Stimulated activated naive CD4-positive, alpha-beta T cell (primary cell): ENCODE results near the gene PRSS2.

Source experiments
- DNase-seq, 6 experiments: peaks; one replicate each; lab custom pipeline; 2025; lab: John Stamatoyannopoulos, UW

PRSS2 gene

GRCh38 chr7:142801601-142802295, 31.0 kb downstream of the PRSS2 start:
- no peak for DNase-seq

DNA sequence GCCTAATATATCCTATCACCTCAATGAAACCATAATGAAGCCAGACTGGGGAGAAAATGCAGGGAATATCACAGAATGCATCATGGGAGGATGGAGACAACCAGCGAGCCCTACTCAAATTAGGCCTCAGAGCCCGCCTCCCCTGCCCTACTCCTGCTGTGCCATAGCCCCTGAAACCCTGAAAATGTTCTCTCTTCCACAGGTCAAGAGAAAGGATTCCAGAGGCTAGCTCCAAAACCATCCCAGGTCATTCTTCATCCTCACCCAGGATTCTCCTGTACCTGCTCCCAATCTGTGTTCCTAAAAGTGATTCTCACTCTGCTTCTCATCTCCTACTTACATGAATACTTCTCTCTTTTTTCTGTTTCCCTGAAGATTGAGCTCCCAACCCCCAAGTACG, 31.5 kb downstream of the PRSS2 start:
- DNase-seq: no peak

DNA sequence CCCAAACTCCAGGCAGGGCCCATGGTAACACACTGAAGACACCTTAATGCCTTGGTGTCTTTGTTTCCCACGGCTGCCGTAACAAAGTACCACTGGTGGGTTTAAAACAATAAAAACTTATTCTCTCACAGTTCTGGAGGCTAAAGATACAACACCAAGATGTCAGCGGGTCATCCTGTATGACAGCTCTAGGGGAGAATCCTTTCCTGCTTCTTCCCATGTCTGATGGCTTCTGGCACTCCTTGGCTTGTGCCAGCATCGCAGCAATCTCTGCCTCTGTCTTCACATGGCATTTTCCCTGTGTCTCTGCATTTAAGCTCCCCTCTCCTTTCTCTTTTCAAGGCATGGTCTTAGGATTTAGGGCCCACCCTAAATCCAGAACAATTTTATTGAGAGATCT, 33.1 kb downstream of the PRSS2 start:
- no peak for DNase-seq

- no peak for DNase-seq
Measured at GRCh38 chr7:142804728-142805207, 34.0 kb downstream of the PRSS2 start.

GRCh38 chr7:142805350-142806021, 34.7 kb downstream of the PRSS2 start:
- DNase-seq: no peak

DNA sequence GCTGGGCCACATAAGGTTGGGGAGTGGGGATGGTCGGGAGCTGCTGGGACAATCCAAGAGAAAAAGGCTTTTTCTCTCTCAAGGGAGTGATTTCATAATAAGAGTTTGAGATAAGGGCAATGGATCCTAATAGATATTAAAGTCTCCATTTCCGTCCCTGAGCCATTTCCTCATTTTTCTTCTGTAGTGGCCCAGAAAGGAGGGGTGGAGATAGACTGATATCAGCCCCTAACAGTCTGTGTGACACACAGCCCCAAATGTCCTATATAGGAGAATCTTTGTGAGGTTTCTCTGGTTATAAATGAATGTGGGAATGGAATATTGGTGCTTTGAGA, 35.2 kb downstream of the PRSS2 start:
- DNase-seq: no peak

DNA sequence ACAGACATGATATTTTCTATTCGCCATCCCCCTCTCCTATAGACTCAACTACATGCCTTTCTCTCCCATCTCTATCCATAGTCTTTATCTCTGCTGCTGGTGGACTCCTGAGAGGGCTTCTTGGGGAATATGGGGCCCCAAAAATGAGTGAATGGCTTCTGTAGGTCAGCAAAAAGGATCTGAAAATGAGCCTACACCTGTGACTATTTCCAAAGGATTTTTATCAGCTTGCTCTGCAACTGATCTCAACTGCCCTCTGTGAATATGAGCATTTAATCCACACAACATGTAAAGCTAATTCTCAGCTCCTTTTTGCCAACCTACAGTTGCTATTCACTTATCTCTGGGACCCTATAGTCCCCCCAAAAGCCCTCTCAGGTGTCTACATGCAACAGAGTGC, 36.2 kb downstream of the PRSS2 start:
- no peak for DNase-seq

DNA sequence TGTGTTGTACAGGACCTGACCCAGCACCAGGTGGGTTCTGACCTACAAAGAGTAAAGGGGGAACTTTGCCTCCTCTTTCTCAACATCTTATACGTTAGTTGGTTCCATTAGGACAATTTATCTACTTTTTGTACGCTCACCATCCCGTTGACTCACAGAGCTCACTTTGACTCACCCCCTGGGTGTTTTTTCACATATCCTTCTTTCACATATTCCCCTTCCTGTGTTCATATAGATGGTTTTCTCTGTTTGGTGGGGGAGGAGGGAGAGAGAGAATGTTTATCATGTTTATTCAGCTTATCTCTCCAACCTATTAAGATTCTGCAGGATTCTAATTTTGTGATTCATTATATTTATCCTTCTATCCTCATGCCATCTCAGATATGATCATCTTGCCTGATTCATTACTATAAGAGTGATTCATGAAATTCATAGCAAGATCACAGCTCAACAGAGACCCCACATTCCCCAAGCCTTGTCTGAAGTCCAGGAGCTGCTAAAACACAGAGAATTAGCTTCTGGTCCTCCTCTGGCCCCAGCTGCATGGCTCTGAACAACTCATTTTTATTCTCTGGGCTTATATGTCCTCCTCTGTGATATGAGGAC, 37.2 kb downstream of the PRSS2 start:
- peak in 2 of 6 experiments; percentile 43 to 52 for DNase-seq

GRCh38 chr7:142808461-142808801, 37.7 kb downstream of the PRSS2 start:
- DNase-seq: no peak

DNA sequence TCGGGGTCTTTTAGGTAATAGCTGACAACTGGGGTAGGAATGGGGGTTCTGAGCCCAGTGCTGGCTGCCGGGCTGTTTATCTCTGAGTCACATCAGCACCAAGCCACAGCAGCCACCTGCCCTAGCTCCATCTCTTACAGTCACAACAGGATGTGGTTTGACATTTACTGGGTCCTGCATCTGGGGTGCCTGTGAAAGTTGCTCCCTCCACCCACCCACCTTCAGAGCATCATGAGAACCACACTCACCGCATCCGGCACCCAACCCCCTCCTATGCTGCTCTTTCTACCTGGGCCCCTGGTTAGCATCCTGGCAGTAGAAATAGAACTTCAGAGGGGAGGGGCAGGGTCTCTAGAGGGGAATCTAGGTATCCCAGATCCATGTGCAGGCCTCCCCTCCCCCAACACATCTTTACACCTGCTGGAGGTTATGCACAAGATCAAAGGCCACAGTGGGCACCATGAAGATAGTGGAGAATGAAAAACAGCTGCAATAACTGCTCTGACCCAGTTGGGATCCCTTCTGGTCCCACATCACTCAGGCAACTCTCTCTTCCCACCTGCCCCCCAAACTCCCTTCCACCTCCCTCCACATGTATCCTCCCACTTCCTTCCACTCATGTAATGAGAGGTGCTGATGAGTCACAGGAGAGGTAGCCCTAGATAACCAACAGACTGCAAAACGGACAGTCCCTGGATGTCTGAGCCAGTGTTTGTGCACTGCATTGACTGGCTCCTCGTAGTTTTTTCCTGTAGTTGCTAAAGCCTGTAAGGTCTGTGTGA, 38.2 kb downstream of the PRSS2 start:
- peak; percentile 89 to 99 (median 95) for DNase-seq

DNA sequence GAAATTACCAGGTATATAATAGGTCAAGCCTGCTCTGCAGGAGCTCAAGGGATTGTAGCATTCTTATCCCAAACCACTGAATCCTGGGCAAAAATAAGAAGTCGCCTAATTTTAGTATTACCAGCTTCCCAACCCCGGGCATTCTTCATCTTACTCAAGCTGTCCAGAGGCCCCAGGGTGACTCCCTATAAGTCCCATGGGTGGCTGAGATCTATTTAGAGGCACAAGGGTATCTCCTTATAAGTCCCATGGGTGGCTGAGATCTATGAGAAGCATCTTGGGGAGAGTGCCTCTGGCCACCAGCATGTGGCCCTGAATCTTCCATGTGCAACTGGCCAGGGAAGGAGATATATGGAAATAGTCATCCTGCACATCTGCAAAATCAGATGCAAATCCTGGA, 38.9 kb downstream of the PRSS2 start:
- DNase-seq: no peak

GRCh38 chr7:142811154-142811737, 40.5 kb downstream of the PRSS2 start:
- peak in 5 of 6 experiments; percentile 29 to 84 (median 67) for DNase-seq

DNA sequence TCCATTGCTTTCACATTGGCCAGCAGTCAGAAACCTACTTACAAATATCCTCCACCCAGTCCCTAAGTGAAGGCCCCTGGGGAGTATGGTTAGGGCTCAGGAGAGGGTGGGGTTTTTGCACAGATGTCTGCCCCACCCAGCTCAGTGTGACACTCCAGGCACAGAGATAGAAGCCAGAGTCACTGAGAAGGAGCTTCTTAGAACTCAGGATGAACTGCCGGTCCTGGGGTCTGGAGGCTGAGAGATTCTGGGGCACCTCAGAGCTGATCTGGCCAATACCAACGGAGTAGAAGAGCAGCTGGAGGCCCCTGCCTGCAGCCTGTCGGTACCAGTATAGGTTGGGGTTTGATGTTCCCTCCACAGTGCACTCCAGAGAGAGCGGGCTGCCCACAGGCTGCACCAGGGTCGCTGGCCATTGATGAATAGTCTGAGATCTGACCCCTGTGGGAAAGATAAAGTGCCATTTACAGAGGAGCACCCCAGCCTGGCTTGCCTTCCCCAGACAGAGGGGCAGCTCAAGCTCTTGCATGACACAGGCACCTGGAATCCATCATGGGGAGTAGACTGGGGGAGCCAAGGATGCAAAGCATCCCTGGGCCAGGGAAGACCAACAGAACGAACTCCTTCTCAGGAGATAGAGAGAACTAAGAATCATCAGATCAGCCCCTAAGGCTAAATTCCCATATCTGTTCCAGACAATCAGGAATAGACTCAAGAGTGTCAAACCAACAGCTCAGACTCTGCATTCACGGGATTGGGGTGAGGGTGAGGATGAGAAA, 41.9 kb downstream of the PRSS2 start:
- DNase-seq: no peak

- DNase-seq: no peak
Measured at GRCh38 chr7:142813226-142813625, 42.5 kb downstream of the PRSS2 start.

DNA sequence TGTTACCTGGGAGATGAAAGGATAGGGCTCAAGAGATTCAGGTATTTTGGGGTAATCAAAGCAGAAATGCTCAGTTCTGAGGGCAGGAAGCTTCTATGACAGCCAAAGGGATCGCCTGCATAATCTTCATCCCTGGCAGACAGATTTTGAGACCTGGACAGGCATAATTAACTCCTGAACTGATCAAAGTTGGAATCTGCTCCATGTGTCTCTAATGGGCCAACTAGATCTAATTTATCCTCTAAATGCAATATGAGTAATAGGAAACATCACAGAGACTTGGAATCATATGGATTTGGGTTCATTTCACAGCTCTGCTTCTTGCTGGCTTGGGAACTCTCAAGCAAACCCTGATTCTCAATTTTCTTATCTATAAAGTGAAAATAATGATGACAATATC, 42.9 kb downstream of the PRSS2 start:
- DNase-seq: no peak

DNA sequence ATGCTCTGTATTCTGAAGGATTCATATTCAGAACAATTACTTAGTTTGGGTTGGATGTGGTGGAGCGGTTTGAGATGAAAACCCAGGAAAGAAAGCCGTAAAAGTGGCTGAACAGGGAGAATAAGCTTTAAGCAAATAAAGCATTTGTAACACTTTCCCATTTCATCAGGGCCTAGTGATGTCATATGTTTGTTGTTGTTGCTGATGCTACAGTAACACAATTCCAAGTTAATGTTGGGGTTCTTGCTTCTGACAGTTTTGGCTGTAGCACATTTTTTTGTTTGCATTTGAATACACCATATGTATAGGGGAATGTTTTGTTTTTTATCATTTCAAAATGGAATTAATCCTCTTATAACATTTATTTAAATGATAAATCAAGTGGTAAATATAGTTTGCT, 43.7 kb downstream of the PRSS2 start:
- DNase-seq: no peak

DNA sequence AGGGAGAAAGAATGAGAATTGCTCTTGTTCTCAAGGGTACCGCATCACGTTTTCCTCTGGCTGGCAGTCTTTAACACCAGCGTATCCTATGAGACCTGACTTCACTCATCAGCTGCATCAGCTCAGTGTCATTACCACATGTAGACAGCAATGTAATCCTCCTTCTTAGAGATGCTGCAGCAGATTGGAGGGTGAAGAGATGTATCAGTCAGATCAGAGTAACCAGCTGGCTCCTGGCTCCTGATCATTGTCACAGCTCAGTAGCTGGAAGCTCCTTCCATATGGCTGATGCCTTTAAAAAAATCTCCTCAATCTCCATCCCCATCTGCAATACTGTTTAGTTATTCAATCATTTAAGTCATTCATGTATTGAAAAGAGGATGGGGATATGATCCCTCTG, 44.4 kb downstream of the PRSS2 start:
- no peak for DNase-seq

GRCh38 chr7:142817506-142817905, 46.7 kb downstream of the PRSS2 start:
- no peak for DNase-seq

DNA sequence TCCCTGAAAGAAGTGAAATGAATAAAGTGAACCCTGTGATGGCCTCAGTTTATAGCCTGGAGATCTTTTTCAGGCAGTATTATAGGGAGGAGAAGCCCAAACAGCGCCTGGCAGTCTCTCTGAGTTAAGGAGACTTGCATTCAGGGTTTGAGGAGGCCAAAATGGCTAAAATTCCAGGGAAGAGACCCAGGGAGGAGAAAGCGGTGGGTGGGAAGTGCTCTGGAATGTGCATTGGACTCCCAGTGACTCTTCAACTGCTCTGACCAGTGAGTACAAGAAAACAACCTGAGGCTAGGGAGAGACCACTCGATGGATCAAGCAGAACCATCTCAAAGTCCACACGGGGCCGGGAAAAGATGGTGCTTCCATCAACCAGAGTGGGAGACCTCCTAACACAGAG, 48.8 kb downstream of the PRSS2 start:
- DNase-seq: no peak

GRCh38 chr7:142822714-142823113, 51.9 kb downstream of the PRSS2 start:
- DNase-seq: no peak
